Central memory CD8-positive, alpha-beta T cell (primary cell): ENCODE results near the gene NR4A1.
A peak's percentile ranks its signal among the peaks of the same experiment; 100 is the strongest.

ENCODE experiments used
- ATAC-seq: fragments of 150-1000 bp; cut with Tn5 transposase; replicated peaks from 2 replicates; pipeline ENCODE4 v1.10.0; 2022; ENCODE audit warnings: mild to moderate bottlenecking, moderate FRiP score, moderate number of reproducible peaks; ENCODE audit not compliant: poor library complexity, severe bottlenecking; ENCODE audit errors: extremely low read depth
- DNase-seq, 2 donors: peaks; one replicate each; pipeline ENCODE4 v3.0.0; 2021; ENCODE audit warnings: low spot score in 2 of 2
- H3K27ac Mint-ChIP-seq: one replicate; pipeline ENCODE4 v1.8.0; 2022; ENCODE audit warnings: low read depth, mild to moderate bottlenecking, moderate library complexity, mixed read lengths
- H3K27me3 Mint-ChIP-seq: one replicate; pipeline ENCODE4 v1.8.0; 2022; ENCODE audit warnings: mixed read lengths
- H3K36me3 Mint-ChIP-seq: one replicate; pipeline ENCODE4 v1.8.0; 2022; ENCODE audit warnings: mild to moderate bottlenecking, moderate library complexity, mixed read lengths; ENCODE audit not compliant: insufficient read depth
- H3K4me1 Mint-ChIP-seq: one replicate; pipeline ENCODE4 v1.8.0; 2022; ENCODE audit warnings: mixed read lengths
- H3K4me3 Mint-ChIP-seq: one replicate; pipeline ENCODE4 v1.8.0; 2022; ENCODE audit warnings: mild to moderate bottlenecking, moderate library complexity, mixed read lengths
- H3K9me3 Mint-ChIP-seq: one replicate; pipeline ENCODE4 v1.8.0; 2022; ENCODE audit warnings: mixed read lengths

NR4A1 gene

DNA sequence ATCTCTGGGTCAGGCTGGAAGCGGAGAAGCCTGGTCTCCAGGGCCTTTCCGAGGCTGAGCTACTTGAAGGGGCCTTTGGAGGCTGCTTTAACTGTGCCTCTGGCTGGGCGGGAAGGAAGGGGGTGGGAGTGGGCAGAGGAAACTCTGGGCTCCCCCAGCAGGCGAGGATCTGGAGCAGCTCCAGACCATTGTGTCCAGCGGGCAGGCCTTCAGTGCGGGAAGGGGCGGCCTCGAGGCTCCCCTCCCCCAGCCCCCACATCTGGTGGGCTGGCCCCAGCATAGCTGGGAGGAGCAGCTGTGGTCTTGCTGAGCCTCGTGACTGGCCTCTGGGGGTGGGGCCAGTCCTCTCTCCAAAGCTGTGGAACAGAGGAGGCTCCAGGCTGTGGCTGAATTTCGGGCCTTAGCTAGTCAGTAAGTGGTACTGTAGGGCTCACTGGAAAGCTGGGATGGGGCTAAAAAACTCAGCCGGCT is 41.1 kb upstream of the NR4A1 start:
- DNase-seq: no peak
- H3K4me3 Mint-ChIP-seq: no peak overlapping the region
- H3K27ac Mint-ChIP-seq: peak overlapping the region; percentile 19

DNA sequence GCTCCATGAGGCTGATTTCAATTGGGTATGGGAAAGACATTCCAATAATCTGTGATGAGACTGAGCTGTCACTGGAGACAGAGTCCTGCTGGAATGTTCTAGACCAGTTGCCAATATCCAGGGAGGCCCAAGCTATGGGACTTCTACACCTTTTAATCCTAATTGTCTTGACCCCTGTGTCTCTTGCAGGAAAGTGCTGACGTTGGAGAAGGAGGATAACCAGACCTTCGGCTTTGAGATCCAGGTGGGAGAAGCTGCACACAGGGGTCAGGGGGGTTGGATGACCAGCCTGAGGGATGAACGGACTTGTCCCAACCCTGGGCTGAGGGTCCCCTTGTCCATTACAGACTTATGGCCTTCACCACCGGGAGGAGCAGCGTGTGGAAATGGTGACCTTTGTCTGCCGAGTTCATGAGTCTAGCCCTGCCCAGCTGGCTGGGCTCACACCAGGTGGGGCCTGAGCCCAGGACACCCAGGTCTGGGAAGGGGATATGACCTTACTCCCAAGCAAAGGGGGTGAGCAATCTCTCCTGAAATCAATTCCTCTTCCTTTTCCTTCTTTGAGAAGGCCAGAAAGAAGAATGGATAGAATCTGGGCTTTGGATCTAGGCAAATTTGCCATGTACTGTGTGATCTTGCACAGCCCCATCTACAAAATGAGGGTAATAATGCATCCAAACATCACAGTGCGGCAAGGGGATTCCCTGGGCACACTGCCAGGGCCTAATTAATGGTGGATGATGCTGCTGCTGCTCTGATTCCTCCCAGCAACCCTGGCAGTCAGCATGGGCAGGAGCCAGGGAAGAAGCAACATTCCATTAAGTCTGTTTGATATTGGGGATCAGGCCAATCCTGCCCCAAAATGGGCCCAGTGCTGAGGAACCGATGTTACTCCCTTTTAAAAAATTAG is 40.3 kb upstream of the NR4A1 start:
- DNase-seq (no peak), ATAC-seq (no peak)
- Mint-ChIP-seq H3K9me3 (no peaks in the 10 kb centered on the region), H3K27ac (no peak overlapping the region), H3K36me3 (peaks cover 20% of the 10 kb centered on the region), H3K4me1 (peaks cover 16% of the 10 kb centered on the region), H3K4me3 (no peak overlapping the region), H3K27me3 (peaks cover 5% of the 10 kb centered on the region)

More for the DNA sequence above, 41.1 kb upstream of the NR4A1 start:
- Mint-ChIP-seq H3K4me1 (peaks cover 16% of the 10 kb centered on the region), H3K27me3 (peaks cover 12% of the 10 kb centered on the region), H3K36me3 (peaks cover 18% of the 10 kb centered on the region), H3K9me3 (no peaks in the 10 kb centered on the region)
- no peak for ATAC-seq

DNA sequence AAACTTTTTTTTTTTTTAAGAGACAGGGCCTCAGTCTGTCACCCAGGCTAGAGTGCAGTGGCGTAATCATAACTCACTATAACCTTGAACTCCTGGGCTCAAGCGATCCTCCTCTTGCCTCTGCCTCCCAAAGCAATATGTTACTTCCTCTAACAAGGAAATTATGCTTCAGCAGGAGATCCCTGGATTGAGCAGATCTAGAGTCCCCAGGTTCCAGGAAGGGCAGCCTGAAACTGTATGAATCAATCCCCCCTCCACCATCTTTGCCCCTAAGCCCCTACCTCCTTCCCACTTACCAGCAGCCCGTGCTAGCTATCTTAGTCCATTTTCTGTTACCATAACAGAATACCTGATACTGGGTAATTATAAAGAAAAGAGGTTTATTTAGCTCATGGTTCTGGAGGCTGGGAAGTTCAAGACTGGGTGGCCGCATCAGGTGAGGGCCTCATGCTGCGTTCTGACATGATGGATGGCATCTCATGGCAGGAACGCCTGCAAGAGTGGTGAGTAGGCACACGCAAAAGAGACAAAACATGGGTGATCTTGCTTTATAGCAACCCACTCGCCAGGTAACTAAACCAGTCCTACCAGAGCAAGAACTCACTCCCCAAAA is 39.5 kb upstream of the NR4A1 start:
- DNase-seq: no peak
- no peak overlapping the region for H3K27ac Mint-ChIP-seq
- no peaks in the 10 kb centered on the region for H3K9me3 Mint-ChIP-seq
- H3K4me3 Mint-ChIP-seq: no peak overlapping the region
- peaks cover 16% of the 10 kb centered on the region for H3K4me1 Mint-ChIP-seq
- H3K27me3 Mint-ChIP-seq: no peaks in the 10 kb centered on the region
- peaks cover 24% of the 10 kb centered on the region for H3K36me3 Mint-ChIP-seq
- no peak for ATAC-seq

DNA sequence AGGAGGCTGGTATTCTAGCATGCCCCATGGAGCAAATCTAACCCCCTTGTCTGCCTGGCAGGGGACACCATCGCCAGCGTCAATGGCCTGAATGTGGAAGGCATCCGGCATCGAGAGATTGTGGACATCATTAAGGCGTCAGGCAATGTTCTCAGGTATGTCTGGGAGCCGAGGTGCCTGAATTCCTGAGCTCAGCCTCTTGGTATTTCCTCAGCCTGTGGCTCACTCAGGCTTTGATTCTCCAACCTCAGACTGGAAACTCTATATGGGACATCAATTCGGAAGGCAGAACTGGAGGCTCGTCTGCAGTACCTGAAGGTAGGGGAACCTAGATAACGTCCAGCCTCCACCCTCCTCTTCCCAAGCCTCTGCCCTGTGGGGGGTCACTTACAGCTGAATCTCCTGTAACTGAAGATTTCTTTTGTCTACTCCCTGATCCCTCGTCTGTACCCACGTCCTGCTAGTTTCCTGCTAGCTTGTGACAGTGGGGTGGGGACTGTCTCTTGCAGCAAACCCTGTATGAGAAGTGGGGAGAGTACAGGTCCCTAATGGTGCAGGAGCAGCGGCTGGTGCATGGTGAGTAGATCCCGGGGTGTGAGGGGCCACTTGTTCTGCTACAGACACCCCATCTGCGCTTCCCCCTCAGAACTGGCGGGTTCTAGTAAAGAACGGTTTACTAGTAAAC is 37.5 kb upstream of the NR4A1 start:
- peaks cover 22% of the 10 kb centered on the region for H3K36me3 Mint-ChIP-seq
- H3K27me3 Mint-ChIP-seq: no peaks in the 10 kb centered on the region
- no peaks in the 10 kb centered on the region for H3K9me3 Mint-ChIP-seq
- H3K4me3 Mint-ChIP-seq: no peak overlapping the region
- no peak overlapping the region for H3K27ac Mint-ChIP-seq
- DNase-seq: no peak
- ATAC-seq: no peak
- H3K4me1 Mint-ChIP-seq: peaks cover under 1% of the 10 kb centered on the region

DNA sequence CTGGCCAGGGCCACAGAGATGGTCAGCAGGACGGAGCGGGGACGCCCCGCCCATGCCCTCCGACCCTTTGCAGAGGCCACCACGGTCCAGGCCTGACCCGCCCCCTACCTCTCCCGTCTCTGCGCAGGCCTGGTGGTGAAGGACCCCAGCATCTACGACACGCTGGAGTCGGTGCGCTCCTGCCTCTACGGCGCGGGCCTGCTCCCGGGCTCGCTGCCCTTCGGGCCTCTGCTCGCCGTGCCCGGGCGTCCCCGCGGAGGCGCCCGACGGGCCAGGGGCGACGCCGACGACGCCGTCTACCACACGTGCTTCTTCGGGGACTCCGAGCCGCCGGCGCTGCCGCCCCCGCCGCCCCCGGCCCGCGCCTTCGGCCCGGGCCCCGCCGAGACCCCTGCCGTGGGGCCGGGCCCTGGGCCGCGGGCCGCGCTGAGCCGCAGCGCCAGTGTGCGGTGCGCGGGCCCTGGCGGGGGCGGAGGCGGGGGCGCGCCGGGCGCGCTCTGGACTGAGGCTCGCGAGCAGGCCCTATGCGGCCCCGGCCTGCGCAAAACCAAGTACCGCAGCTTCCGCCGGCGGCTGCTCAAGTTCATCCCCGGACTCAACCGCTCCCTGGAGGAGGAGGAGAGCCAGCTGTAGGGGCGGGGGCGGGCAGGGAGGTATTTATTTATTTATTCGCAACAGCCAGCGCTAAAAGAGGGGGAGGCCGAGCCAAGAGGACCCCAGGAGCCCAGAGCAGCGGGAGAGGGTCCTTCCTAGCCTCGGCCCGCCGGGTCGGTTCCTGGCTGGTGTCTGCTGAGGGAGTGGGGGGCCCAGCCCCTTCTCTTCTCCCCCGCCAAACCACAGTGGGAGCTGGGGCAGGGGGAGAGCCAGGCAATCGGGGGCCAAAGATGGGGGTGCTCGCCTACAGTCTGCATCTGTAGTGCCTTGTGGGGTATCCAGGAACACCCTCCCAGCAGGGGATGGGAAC is 36.4 kb upstream of the NR4A1 start:
- Mint-ChIP-seq H3K9me3 (no peaks in the 10 kb centered on the region), H3K27ac (no peak overlapping the region), H3K4me3 (no peak overlapping the region), H3K36me3 (peaks cover 19% of the 10 kb centered on the region), H3K4me1 (no peaks in the 10 kb centered on the region), H3K27me3 (no peaks in the 10 kb centered on the region)
- no peak for ATAC-seq
- no peak for DNase-seq

DNA sequence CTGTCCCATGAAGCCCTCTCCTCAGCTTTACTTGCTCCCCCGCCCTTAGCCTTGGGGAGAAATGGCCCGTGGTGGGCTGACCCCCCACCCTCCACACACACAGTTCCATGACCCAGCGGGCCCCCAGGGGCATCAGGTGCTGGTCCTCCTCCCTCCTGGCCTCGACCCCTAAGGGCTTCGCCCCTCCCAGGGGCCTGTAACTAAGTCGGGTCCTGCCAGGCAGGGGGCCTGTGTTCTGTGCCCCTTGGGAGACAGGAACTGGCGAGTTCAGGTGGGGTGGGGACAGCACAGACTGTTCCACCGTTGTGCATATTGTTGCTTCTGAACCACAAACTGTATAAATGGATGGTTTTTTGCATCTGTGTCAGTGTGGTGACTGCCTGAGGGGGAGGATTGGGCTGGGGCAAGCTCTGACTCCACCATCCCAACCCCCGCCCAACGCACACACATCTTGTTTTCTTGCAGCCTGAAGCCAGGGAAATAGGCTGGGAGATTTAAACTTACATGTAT is 35.7 kb upstream of the NR4A1 start:
- Mint-ChIP-seq H3K27me3 (no peaks in the 10 kb centered on the region), H3K36me3 (peaks cover 16% of the 10 kb centered on the region), H3K4me3 (no peak overlapping the region), H3K4me1 (no peaks in the 10 kb centered on the region), H3K27ac (no peak overlapping the region), H3K9me3 (no peaks in the 10 kb centered on the region)
- ATAC-seq (no peak), DNase-seq (no peak)

DNA sequence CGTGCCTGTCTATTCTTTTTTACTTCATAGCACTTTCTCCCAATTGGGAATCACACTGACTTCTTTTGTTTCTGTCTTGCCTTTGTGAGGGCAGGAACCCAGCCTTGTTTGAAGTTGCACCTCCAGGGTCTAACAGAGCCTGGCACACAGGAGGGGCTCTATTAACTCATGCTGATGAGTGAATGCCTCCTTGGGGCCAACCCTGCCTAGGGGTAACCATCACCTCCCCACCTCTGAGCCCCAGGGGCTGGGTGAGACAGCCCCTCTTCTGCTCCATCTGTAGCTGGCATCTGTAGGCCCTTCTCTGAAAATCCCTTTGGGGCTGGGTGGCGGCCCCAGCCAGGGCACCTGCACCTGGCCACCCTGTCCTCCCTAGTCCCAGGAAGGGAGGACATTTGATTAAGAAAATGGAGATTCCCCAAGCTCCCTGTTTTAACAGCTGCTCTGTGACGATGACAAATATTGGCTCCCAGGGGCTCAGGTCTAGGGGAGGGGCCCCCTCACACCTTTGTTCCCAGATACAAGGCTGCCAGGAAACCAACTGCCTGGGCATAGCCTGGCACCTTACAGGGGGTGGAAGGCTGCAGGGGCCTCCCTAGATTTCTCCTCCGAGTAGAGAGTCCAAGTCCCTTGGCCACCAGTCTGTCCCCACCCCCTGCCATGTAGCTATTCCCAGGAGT is 32.7 kb upstream of the NR4A1 start:
- Mint-ChIP-seq H3K27me3 (no peaks in the 10 kb centered on the region), H3K27ac (no peak overlapping the region), H3K4me1 (peaks cover under 1% of the 10 kb centered on the region)

DNA sequence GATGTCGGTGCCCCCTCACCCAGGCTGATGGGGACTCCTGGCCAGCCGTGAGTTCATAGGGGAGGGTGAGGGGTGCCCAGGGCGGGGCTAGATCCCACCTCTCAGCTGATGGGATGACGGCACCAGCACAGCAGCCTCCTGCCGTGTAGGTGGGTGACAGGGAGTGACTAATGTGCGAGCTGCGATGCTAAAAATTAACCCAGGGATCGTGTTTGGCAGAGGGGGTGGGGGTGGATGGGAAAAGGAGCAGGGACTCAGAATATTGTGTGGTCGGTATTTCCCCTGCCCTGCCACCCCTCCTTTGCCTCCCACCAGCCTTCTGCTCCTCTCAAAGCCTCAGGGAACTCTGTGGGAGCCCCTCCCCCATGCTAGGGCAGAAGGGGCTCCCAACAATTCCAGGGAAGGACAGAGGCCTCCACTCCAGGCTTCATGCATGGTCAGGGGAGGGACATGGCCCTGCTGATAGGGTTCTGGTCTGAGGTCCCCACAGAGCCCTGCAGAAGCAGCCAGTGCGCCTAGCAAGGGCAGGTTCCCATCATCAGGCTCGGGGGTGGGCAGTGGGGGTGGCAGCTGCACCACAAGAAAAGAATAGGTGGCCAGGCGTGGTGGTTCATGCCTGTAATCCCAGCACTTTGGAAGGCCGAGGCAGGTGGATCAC is 32.0 kb upstream of the NR4A1 start:
- ATAC-seq (no peak), DNase-seq (no peak)
- Mint-ChIP-seq H3K36me3 (peaks cover 17% of the 10 kb centered on the region), H3K9me3 (no peaks in the 10 kb centered on the region), H3K27me3 (no peaks in the 10 kb centered on the region), H3K27ac (no peak overlapping the region), H3K4me3 (no peak overlapping the region), H3K4me1 (peaks cover 7% of the 10 kb centered on the region)

More for the DNA sequence above, 32.7 kb upstream of the NR4A1 start:
- DNase-seq: no peak
- Mint-ChIP-seq H3K36me3 (peaks cover 18% of the 10 kb centered on the region), H3K9me3 (no peaks in the 10 kb centered on the region), H3K4me3 (no peak overlapping the region)
- ATAC-seq: no peak

DNA sequence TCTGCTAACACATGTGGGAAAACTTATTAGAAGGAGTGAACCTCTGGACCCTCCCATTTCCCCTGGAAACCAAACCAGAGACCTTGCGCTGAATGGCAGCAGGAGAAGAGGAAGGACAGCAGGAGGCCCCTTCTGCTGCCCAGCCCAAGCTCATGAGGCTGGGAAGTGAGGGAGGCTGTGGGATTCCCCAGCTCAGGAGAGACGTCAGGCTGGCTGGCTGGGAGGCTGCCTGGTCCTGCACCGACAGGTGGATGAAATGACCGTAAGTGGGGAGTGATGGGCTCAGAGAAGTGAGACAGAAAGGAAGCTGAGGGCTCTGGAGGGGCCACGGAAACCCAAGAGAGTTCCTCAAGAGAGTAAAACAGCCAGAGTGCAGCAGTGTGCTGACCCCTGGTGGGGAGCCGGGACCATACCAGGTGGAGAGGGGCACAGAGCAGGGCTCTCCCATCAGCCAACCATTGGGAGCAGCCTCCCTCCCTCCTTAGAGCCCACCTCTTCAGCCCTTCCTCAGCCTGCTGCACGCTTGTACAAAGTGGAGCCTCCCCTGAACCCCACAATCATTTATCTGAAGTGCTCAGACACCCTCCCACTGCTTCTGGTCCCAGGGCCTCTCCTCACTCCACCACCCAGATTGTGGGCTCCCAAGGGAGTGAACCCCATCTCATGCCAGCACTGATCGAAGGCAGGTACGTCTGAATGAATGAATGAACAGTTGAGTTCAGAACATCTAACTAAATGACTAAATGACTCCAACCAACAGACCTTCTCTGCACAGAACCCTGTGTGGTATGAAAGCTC is 30.5 kb upstream of the NR4A1 start:
- Mint-ChIP-seq H3K27me3 (no peaks in the 10 kb centered on the region), H3K4me1 (peaks cover 21% of the 10 kb centered on the region), H3K27ac (no peak overlapping the region), H3K4me3 (no peak overlapping the region), H3K36me3 (peaks cover 18% of the 10 kb centered on the region), H3K9me3 (no peaks in the 10 kb centered on the region)
- ATAC-seq (peak; percentile 25), DNase-seq (peak in 1 of 2 donors; percentile 28)

DNA sequence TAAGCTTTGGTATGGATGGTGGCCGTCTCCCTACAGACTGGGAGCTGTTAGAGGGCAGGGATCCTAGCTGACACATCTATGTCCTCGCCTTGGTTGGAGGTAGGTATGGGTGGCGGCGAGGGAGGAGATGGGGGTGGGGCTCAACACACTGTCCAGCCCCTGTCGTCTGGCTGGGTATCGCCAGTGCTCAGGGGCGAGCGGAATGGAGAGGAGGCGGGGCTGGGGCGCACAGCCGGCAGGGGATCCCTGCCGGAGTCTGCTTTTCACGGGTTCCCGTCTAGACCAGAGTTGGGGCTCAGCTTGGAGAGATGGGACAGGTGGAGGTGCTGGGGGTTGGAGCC is 28.4 kb upstream of the NR4A1 start:
- Mint-ChIP-seq H3K27ac (no peak overlapping the region), H3K9me3 (no peaks in the 10 kb centered on the region), H3K36me3 (peaks cover 9% of the 10 kb centered on the region), H3K4me1 (peaks cover 25% of the 10 kb centered on the region), H3K4me3 (peak overlapping the region; percentile 74), H3K27me3 (no peaks in the 10 kb centered on the region)
- ATAC-seq (no peak), DNase-seq (no peak)
